WTC11 (cell line): ENCODE data around the gene GFOD1. TPM values are rescaled to one million over a fixed set of nuclear protein-coding genes. Genes with fewer than 3 reads are reported as not detected.

ENCODE experiments used
- ATAC-seq: fragments of 200-7000 bp; cut with Tn5 transposase; 2 replicates; pipeline ENCODE4 v1.10.0; 2021; ENCODE audit warnings: mild to moderate bottlenecking, moderate library complexity
- CTCF ChIA-PET: fragments of 300-600 bp; sonication (Branson Sonifier 250); formaldehyde crosslinking; loops from one replicate; lab custom pipeline; 2021; ENCODE audit warnings: antibody characterized with exemption; lab: Charles Lee
- POLR2A ChIA-PET: fragments of 350-600 bp; sonication (Branson Sonifier 250); formaldehyde crosslinking; loops from one replicate; lab custom pipeline; 2021; ENCODE audit warnings: antibody characterized with exemption; lab: Charles Lee
- DNase-seq: peaks from one replicate; pipeline ENCODE4 v3.0.0; 2021; ENCODE audit warnings: low spot score
- H3K27ac Mint-ChIP-seq: 2 replicates; pipeline ENCODE4 v1.8.0; 2021; ENCODE audit warnings: mixed read lengths
- H3K27me3 Mint-ChIP-seq: 2 replicates; pipeline ENCODE4 v1.8.0; 2021; ENCODE audit warnings: low read depth, mild to moderate bottlenecking, moderate library complexity, mixed read lengths
- H3K36me3 Mint-ChIP-seq: 2 replicates; pipeline ENCODE4 v1.8.0; 2021; ENCODE audit warnings: mixed read lengths
- H3K4me1 Mint-ChIP-seq: 2 replicates; pipeline ENCODE4 v1.8.0; 2022; ENCODE audit warnings: mixed read lengths
- H3K4me3 Mint-ChIP-seq: 2 replicates; pipeline ENCODE4 v1.8.0; 2021; ENCODE audit warnings: mild to moderate bottlenecking, moderate library complexity, mixed read lengths
- H3K9me3 Mint-ChIP-seq: 2 replicates; pipeline ENCODE4 v1.8.0; 2021; ENCODE audit warnings: mixed read lengths
- CREM ChIP-seq: sonication (generic); formaldehyde crosslinking; IDR thresholded peaks from 2 replicates; pipeline ENCODE4 v1.8.1; 2022; ENCODE audit warnings: mild to moderate bottlenecking, missing genetic modification reagents, moderate library complexity
- ERG ChIP-seq: fragments of 250-450 bp; sonication (Bioruptor Pico); IDR thresholded peaks from 2 replicates; pipeline ENCODE4 v1.8.0; 2021; ENCODE audit warnings: mild to moderate bottlenecking
- GRHL2 ChIP-seq: fragments of 250-450 bp; sonication (Bioruptor Pico); IDR thresholded peaks from 2 replicates; pipeline ENCODE4 v1.8.0; 2022; ENCODE audit warnings: mild to moderate bottlenecking, moderate library complexity; ENCODE audit not compliant: insufficient replicate concordance, severe bottlenecking
- JUN ChIP-seq: sonication (generic); formaldehyde crosslinking; IDR thresholded peaks from 2 replicates; pipeline ENCODE4 v1.8.0; 2023; ENCODE audit warnings: mild to moderate bottlenecking, missing genetic modification reagents
- NR3C1 ChIP-seq: sonication (generic); formaldehyde crosslinking; conservative IDR thresholded peaks from 2 replicates; pipeline ENCODE4 v1.8.1; 2023; ENCODE audit warnings: low read depth, mild to moderate bottlenecking, missing genetic modification reagents
- PRRX2 ChIP-seq: fragments of 250-450 bp; sonication (Bioruptor Pico); IDR thresholded peaks from 2 replicates; pipeline ENCODE4 v1.8.0; 2021; ENCODE audit warnings: mild to moderate bottlenecking
- RORB ChIP-seq: fragments of 250-450 bp; sonication (Bioruptor Pico); IDR thresholded peaks from 2 replicates; pipeline ENCODE4 v1.9.0; 2021; ENCODE audit warnings: mild to moderate bottlenecking
- SOX15 ChIP-seq: fragments of 250-450 bp; sonication (Bioruptor Pico); IDR thresholded peaks from 2 replicates; pipeline ENCODE4 v1.9.0; 2021; ENCODE audit warnings: mild to moderate bottlenecking
- SP1 ChIP-seq: sonication (generic); formaldehyde crosslinking; conservative IDR thresholded peaks from 2 replicates; pipeline ENCODE4 v1.8.1; 2022; ENCODE audit warnings: missing genetic modification reagents
- STAT6 ChIP-seq: sonication (generic); formaldehyde crosslinking; conservative IDR thresholded peaks from 2 replicates; pipeline ENCODE4 v1.8.1; 2023; ENCODE audit warnings: mild to moderate bottlenecking, low read depth, missing genetic modification reagents, moderate library complexity
- TEAD1 ChIP-seq: sonication (generic); formaldehyde crosslinking; IDR thresholded peaks from 2 replicates; pipeline ENCODE4 v1.8.0; 2022; ENCODE audit warnings: mild to moderate bottlenecking, missing genetic modification reagents
- TEAD4 ChIP-seq: sonication (generic); formaldehyde crosslinking; IDR thresholded peaks from 2 replicates; pipeline ENCODE4 v1.8.0; 2022; ENCODE audit warnings: mild to moderate bottlenecking, missing genetic modification reagents
- ZNF232 ChIP-seq: sonication (generic); formaldehyde crosslinking; IDR thresholded peaks from 2 replicates; pipeline ENCODE4 v1.8.0; 2022; ENCODE audit warnings: mild to moderate bottlenecking, missing genetic modification reagents
- ZNF263 ChIP-seq: sonication (generic); formaldehyde crosslinking; IDR thresholded peaks from 2 replicates; pipeline ENCODE4 v1.8.1; 2022; ENCODE audit warnings: low read depth, mild to moderate bottlenecking, moderate library complexity, missing genetic modification reagents
- ZNF396 ChIP-seq: fragments of 250-450 bp; sonication (Bioruptor Pico); IDR thresholded peaks from 2 replicates; pipeline ENCODE4 v1.8.0; 2021; ENCODE audit warnings: mild to moderate bottlenecking, moderate library complexity, borderline replicate concordance
- ZNF425 ChIP-seq: fragments of 250-450 bp; sonication (Bioruptor Pico); conservative IDR thresholded peaks from 2 replicates; pipeline ENCODE4 v1.9.0; 2021; ENCODE audit warnings: mild to moderate bottlenecking
- total RNA-seq: library from RNA; stranded (reverse); gene quantifications from 3 replicates; pipeline ENCODE4 v1.2.3, GENCODE V29; 2021
- TF ChIP-seq, protein P1 (sequence below): sonication (generic); formaldehyde crosslinking; IDR thresholded peaks from 2 replicates; pipeline ENCODE4 v1.8.1; 2023; ENCODE audit warnings: mild to moderate bottlenecking, missing genetic modification reagents, moderate library complexity
- TF ChIP-seq, protein P2 (sequence below): sonication (generic); formaldehyde crosslinking; IDR thresholded peaks from 2 replicates; pipeline ENCODE4 v1.8.1; 2023; ENCODE audit warnings: mild to moderate bottlenecking, missing genetic modification reagents
- TF ChIP-seq, protein P3 (sequence below): sonication (generic); formaldehyde crosslinking; IDR thresholded peaks from 2 replicates; pipeline ENCODE4 v1.8.0; 2023; ENCODE audit warnings: mild to moderate bottlenecking, missing genetic modification reagents

Gene GFOD1
- total RNA-seq, 1 experiment from 2014 or later = 8.5 TPM

- TF ChIP-seq, protein P1, sequence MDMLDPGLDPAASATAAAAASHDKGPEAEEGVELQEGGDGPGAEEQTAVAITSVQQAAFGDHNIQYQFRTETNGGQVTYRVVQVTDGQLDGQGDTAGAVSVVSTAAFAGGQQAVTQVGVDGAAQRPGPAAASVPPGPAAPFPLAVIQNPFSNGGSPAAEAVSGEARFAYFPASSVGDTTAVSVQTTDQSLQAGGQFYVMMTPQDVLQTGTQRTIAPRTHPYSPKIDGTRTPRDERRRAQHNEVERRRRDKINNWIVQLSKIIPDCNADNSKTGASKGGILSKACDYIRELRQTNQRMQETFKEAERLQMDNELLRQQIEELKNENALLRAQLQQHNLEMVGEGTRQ (CRISPR knock-in tag) = no peak
- TF ChIP-seq TEAD1 (CRISPR knock-in tag) (no peak), RORB (CRISPR knock-in tag) (no peak), TEAD4 (CRISPR knock-in tag) (no peak), ZNF232 (CRISPR knock-in tag) (no peak), STAT6 (CRISPR knock-in tag) (no peak), SOX15 (CRISPR knock-in tag) (no peak)
These were observed 36.1 kb downstream of the GFOD1 start (continued) for GRCh38 chr6:13451181-13451895.

DNA sequence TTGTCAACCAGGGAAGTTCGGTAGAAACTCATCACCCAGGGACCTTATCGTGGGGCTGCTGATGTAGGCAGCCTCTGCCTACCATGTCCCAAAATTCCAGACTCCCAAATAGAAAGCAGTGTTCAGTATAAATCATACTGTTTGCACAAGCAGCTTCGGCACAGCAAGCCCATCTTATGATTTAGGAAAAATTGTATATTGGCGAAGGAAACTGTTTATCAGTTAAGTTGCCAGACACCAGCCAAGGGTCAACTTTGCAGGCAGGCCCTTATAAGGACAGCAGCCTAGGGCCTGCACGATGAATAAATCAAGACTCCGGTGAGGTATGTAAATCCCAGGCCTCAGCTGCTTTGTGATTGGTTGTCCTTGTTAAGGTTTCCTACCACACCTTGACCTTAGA, 36.8 kb downstream of the GFOD1 start:
- Mint-ChIP-seq H3K27ac (no peak overlapping the region; the same call in 1 of the 2 replicates), H3K27me3 (no peaks in the 10 kb centered on the region), H3K9me3 (peaks cover 12% of the 10 kb centered on the region), H3K4me3 (no peak overlapping the region), H3K4me1 (peaks cover 36% of the 10 kb centered on the region), H3K36me3 (peaks cover 12% of the 10 kb centered on the region)
- ChIA-PET POLR2A (no interaction called here), CTCF (no interaction called here)
- TF ChIP-seq, protein P2, sequence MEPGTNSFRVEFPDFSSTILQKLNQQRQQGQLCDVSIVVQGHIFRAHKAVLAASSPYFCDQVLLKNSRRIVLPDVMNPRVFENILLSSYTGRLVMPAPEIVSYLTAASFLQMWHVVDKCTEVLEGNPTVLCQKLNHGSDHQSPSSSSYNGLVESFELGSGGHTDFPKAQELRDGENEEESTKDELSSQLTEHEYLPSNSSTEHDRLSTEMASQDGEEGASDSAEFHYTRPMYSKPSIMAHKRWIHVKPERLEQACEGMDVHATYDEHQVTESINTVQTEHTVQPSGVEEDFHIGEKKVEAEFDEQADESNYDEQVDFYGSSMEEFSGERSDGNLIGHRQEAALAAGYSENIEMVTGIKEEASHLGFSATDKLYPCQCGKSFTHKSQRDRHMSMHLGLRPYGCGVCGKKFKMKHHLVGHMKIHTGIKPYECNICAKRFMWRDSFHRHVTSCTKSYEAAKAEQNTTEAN = no peak
- TF ChIP-seq ZNF263 (CRISPR knock-in tag) (no peak), ERG (CRISPR knock-in tag) (no peak), PRRX2 (CRISPR knock-in tag) (no peak), JUN (CRISPR knock-in tag) (no peak), TEAD4 (CRISPR knock-in tag) (no peak)
- no peak for ATAC-seq
- DNase-seq = no peak

DNA sequence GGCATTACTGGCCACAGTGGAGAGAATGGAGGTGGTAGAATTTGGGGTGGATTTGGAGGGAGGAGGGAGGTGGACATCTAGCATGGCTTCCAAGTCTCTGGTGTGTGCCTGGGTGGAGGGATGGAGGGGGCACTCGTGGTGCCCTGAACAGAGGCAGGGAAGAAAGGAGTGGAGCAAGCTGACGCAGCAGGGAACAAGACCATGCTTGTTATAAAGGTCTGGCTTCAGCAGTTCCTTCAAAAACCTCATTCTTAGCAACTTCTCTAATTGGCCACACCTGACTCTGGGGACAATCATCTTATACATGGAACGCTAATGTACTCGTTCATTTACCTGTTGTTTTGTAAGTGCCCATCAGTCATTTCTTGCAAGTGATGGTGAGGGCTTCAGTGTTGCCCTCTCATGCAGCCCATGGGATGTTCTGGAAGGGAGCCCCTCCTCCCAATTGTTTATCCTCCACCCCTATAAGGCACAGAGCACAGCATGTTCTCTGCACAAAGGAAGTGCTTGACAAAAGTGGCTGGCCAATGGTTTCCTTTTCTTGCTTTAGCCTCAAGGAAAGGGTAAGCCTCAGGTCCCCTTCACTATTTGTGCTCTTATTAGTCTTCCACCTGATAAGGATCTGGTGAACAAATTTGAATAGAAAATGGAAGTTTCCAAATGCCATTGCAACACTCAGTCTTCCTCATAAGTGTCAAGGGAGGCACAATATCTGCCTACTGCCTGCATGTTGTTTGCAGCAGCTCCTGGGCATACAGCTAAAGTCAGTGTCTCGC, 39.3 kb downstream of the GFOD1 start:
- DNase-seq = no peak
- Mint-ChIP-seq H3K36me3 (peaks cover 12% of the 10 kb centered on the region), H3K4me1 (peaks cover 35% of the 10 kb centered on the region), H3K9me3 (peaks cover 16% of the 10 kb centered on the region), H3K27me3 (no peaks in the 10 kb centered on the region), H3K4me3 (no peak overlapping the region), H3K27ac (no peak overlapping the region; the same call in 1 of the 2 replicates)
- POLR2A ChIA-PET = interaction anchor here (1.2 kb wide), 1 partner anchor 10 kb away, joined by 3 read pairs; no protein-coding TSS in a partner anchor
- no peak for ATAC-seq
- no peak for TF ChIP-seq ZNF425 (CRISPR knock-in tag)
- no peak for TF ChIP-seq GRHL2 (CRISPR knock-in tag)
- no peak for TF ChIP-seq CREM (CRISPR knock-in tag)
- TF ChIP-seq, protein P3, sequence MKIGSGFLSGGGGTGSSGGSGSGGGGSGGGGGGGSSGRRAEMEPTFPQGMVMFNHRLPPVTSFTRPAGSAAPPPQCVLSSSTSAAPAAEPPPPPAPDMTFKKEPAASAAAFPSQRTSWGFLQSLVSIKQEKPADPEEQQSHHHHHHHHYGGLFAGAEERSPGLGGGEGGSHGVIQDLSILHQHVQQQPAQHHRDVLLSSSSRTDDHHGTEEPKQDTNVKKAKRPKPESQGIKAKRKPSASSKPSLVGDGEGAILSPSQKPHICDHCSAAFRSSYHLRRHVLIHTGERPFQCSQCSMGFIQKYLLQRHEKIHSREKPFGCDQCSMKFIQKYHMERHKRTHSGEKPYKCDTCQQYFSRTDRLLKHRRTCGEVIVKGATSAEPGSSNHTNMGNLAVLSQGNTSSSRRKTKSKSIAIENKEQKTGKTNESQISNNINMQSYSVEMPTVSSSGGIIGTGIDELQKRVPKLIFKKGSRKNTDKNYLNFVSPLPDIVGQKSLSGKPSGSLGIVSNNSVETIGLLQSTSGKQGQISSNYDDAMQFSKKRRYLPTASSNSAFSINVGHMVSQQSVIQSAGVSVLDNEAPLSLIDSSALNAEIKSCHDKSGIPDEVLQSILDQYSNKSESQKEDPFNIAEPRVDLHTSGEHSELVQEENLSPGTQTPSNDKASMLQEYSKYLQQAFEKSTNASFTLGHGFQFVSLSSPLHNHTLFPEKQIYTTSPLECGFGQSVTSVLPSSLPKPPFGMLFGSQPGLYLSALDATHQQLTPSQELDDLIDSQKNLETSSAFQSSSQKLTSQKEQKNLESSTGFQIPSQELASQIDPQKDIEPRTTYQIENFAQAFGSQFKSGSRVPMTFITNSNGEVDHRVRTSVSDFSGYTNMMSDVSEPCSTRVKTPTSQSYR (CRISPR knock-in tag) = no peak
- no peak for TF ChIP-seq NR3C1
- TF ChIP-seq ZNF396 (CRISPR knock-in tag) = no peak
- TF ChIP-seq SP1 (CRISPR knock-in tag) = no peak
- CTCF ChIA-PET = no interaction called here
